GM12878 (cell line): ENCODE measurements around the gene MYO1E. TPM values are rescaled to one million over a fixed set of nuclear protein-coding genes. Genes with fewer than 3 reads are reported as not detected.
A peak's percentile ranks its signal among the peaks of the same experiment; 100 is the strongest.

Source experiments
- ATAC-seq: fragments of 200-7000 bp; cut with Tn5 transposase; 3 replicates; pipeline ENCODE4 v1.9.1; 2020; ENCODE audit warnings: mild to moderate bottlenecking, moderate library complexity
- BruUV-seq: library from RNA; stranded (reverse); fragments of 400-500 nt; replicated peaks from 2 replicates; lab custom pipeline; 2021; lab: Mats Ljungman, UMichigan
- CTCF ChIA-PET: fragments of 300-600 bp; sonication (Branson Sonifier 250); formaldehyde crosslinking; extraction: SDS; loops from one replicate; lab custom pipeline; 2021; ENCODE audit warnings: inconsistent platforms; lab: Yijun Ruan, JAX
- POLR2A ChIA-PET: fragments of 350-600 bp; formaldehyde crosslinking; extraction: SDS; loops from one replicate; lab custom pipeline; 2021; ENCODE audit warnings: inconsistent platforms; lab: Charles Lee
- RAD21 ChIA-PET: fragments of 300-600 bp; sonication (Branson Sonifier 250); formaldehyde crosslinking; loops from one replicate; lab custom pipeline; 2023; ENCODE audit warnings: antibody characterized with exemption; ENCODE audit not compliant: unreplicated experiment; lab: Charles Lee
- SMC1A ChIA-PET: fragments of 300-600 bp; sonication (Branson Sonifier 250); formaldehyde crosslinking; loops from one replicate; lab custom pipeline; 2023; ENCODE audit not compliant: unreplicated experiment, uncharacterized antibody; lab: Charles Lee
- DNase-seq: peaks from one replicate; pipeline ENCODE4 v3.0.0-alpha.2; 2011; ENCODE audit warnings: low read depth, low spot score
- FAIRE-seq: peaks from 3 replicates; lab custom pipeline; 2011; peaks lifted over from hg19 to GRCh38; lab: Jason Lieb, UNC
- H2AFZ ChIP-seq: 2 replicates; pipeline ENCODE4 v1.6.0; 2011; ENCODE audit warnings: low read depth, low read length, control low read depth; ENCODE audit not compliant: control insufficient read depth
- H3K27ac ChIP-seq: 2 replicates; pipeline ENCODE4 v1.5.1; 2011; ENCODE audit warnings: control low read depth; ENCODE audit not compliant: control insufficient read depth, insufficient read depth
- H3K27me3 ChIP-seq, 2 experiments: replicated peaks in 1 of 2; 2 replicates each; pipeline versions ENCODE4 v1.6.0 to v1.6.1; 2011; ENCODE audit warnings: low read length in 1 of 2; ENCODE audit not compliant: control insufficient read depth in 2 of 2, insufficient read depth in 2 of 2
- H3K36me3 ChIP-seq, 2 experiments: 2 replicates each; pipeline ENCODE4 v1.5.1; 2011; ENCODE audit warnings: low read length in 1 of 2; ENCODE audit not compliant: control insufficient read depth in 2 of 2, insufficient read depth in 2 of 2
- H3K4me1 ChIP-seq: 2 replicates; pipeline ENCODE4 v1.6.1; 2011; ENCODE audit warnings: mild to moderate bottlenecking, low read length, moderate library complexity, mixed read lengths; ENCODE audit not compliant: control insufficient read depth, insufficient read depth
- H3K4me2 ChIP-seq: 2 replicates; pipeline ENCODE4 v1.6.0; 2011; ENCODE audit warnings: control low read depth; ENCODE audit not compliant: control insufficient read depth, insufficient read depth
- H3K4me3 ChIP-seq: fragments of 200-600 bp; sonication (generic); 2 replicates; pipeline ENCODE4 v1.5.1; 2016
- H3K79me2 ChIP-seq: 2 replicates; pipeline ENCODE4 v1.6.0; 2011; ENCODE audit warnings: low read length; ENCODE audit not compliant: control insufficient read depth, insufficient read depth
- H3K9ac ChIP-seq: 2 replicates; pipeline ENCODE4 v1.8.0; 2011; ENCODE audit warnings: low read length, control low read depth, mixed read lengths; ENCODE audit not compliant: control insufficient read depth, insufficient read depth
- H3K9me3 ChIP-seq: replicated peaks from 3 replicates; pipeline ENCODE4 v1.5.1; 2011; ENCODE audit warnings: mild to moderate bottlenecking, low read length; ENCODE audit not compliant: control insufficient read depth, insufficient read depth
- H4K20me1 ChIP-seq: 2 replicates; pipeline ENCODE4 v1.6.0; 2011; ENCODE audit not compliant: control insufficient read depth, insufficient read depth
- ATF7 ChIP-seq: fragments of 450-650 bp; IDR thresholded peaks from 2 replicates; pipeline ENCODE4 v1.6.1; 2016; ENCODE audit warnings: low read depth, mild to moderate bottlenecking
- GABPA ChIP-seq: IDR thresholded peaks from 2 replicates; pipeline ENCODE4 v1.6.1; 2014; ENCODE audit warnings: antibody characterized with exemption, low read depth, mild to moderate bottlenecking, inconsistent platforms
- LARP7 ChIP-seq: fragments of 450-650 bp; IDR thresholded peaks from 2 replicates; pipeline ENCODE4 v1.6.1; 2017; ENCODE audit warnings: mild to moderate bottlenecking
- MAX ChIP-seq: IDR thresholded peaks from 2 replicates; pipeline ENCODE4 v1.6.1; 2012; ENCODE audit warnings: low read depth, low read length, improper control_type of control experiment
- MLLT1 ChIP-seq: fragments of 450-650 bp; IDR thresholded peaks from 2 replicates; pipeline ENCODE4 v1.6.1; 2016; ENCODE audit warnings: mild to moderate bottlenecking
- MTA3 ChIP-seq: IDR thresholded peaks from 2 replicates; pipeline ENCODE4 v1.6.1; 2012; ENCODE audit warnings: low read length, inconsistent platforms, borderline replicate concordance
- NBN ChIP-seq: fragments of 450-650 bp; IDR thresholded peaks from 2 replicates; pipeline ENCODE4 v1.6.1; 2016
- PRDM15 ChIP-seq: fragments of 450-650 bp; formaldehyde crosslinking; IDR thresholded peaks from 2 replicates; pipeline ENCODE4 v1.4.0; 2020; ENCODE audit warnings: mild to moderate bottlenecking, moderate library complexity
- SIN3A ChIP-seq: IDR thresholded peaks from 2 replicates; pipeline ENCODE4 v1.6.1; 2012; ENCODE audit warnings: low read depth, low read length, improper control_type of control experiment
- SMAD5 ChIP-seq: IDR thresholded peaks from 2 replicates; pipeline ENCODE4 v1.6.1; 2016; ENCODE audit warnings: antibody characterized with exemption, low read depth
- SMC3 ChIP-seq: IDR thresholded peaks from 2 replicates; pipeline ENCODE4 v1.6.1; 2011; ENCODE audit warnings: low read length, improper control_type of control experiment, borderline replicate concordance
- STAT3 ChIP-seq: IDR thresholded peaks from 2 replicates; pipeline ENCODE4 v1.6.1; 2011; ENCODE audit warnings: low read depth, low read length, improper control_type of control experiment
- YBX1 ChIP-seq: fragments of 450-650 bp; IDR thresholded peaks from 2 replicates; pipeline ENCODE4 v1.6.1; 2016; ENCODE audit warnings: antibody characterized with exemption
- ZNF24 ChIP-seq: fragments of 450-650 bp; IDR thresholded peaks from 2 replicates; pipeline ENCODE4 v1.6.1; 2017; ENCODE audit warnings: antibody characterized with exemption, mild to moderate bottlenecking
- in situ Hi-C: fragments of 300-500 bp; cut with MboI; formaldehyde crosslinking; loops from 9 replicates; pipeline ENCODE4 v1.14.3; 2018; ENCODE audit warnings: mixed read lengths
- intact Hi-C: fragments of 100-400 bp; cut with micrococcal nuclease; formaldehyde crosslinking; loops from one replicate; pipeline ENCODE4 v1.14.2; 2022; ENCODE audit not compliant: unreplicated experiment
- polyA plus RNA-seq, 11 experiments: library from polyadenylated mRNA; depleted of rRNA in 4 of 11; unstranded in 6 of 11; stranded (reverse) in 5 of 11; fragments of >200 nt; fragmentation: Nextera tagmentation in 4 of 11; fragmentation: Illumina TruSeq in 1 of 11; extraction: Ambion mirVana in 4 of 11; extraction: Trizol in 1 of 11; gene quantifications; 1 replicate in 1 of 11; 2 replicates in 10 of 11; pipeline versions ENCODE4 v1.2.1 to v1.2.3, GENCODE V29; 2011 to 2016; ENCODE audit warnings: inconsistent platforms in 2 of 11, missing spikeins in 2 of 11, low read depth in 1 of 11
- total RNA-seq, 4 experiments: library from RNA; depleted of rRNA in 3 of 4; stranded (reverse); fragments of >200 nt in 3 of 4; fragmentation: Illumina TruSeq in 1 of 4; extraction: Trizol in 1 of 4; gene quantifications; 2 replicates each; pipeline versions ENCODE4 v1.2.1 to v1.2.3, GENCODE V29; 2013 to 2021
- TF ChIP-seq, protein P1 (sequence below): fragments of 450-650 bp; conservative IDR thresholded peaks from 2 replicates; pipeline ENCODE4 v1.6.1; 2017; ENCODE audit warnings: mild to moderate bottlenecking, moderate library complexity
- TF ChIP-seq, protein P2 (sequence below): fragments of 450-650 bp; IDR thresholded peaks from 2 replicates; pipeline ENCODE4 v1.6.1; 2017; ENCODE audit warnings: mild to moderate bottlenecking

Gene MYO1E
- total and polyA plus RNA-seq, 10 of the 15 experiments (the other 5 are each of a cell fraction or from before 2014, with no cell fraction given), result 10.3 to 266 (median 64.9) TPM

- in situ Hi-C loops, result no loop called here
- Histone ChIP-seq H3K9ac (no peak overlapping the region), H3K36me3 (peaks cover 2 to 5% of the 10 kb centered on the region in 2 experiments; a peak in 2 of 4 replicates), H3K27ac (peak overlapping the region; percentile 81; the same call in 1 of the 2 replicates), H3K4me2 (peak overlapping the region; percentile 87), H3K9me3 (no peaks in the 10 kb centered on the region), H3K79me2 (peaks cover 88% of the 10 kb centered on the region), H3K27me3 (no peaks in the 10 kb centered on the region), H3K4me1 (peaks cover 41% of the 10 kb centered on the region), H2AFZ (no peak overlapping the region), H3K4me3 (0 out of 2 replicates have a peak overlapping the region, but pooled peaks have one; percentile 10), H4K20me1 (no peaks in the 10 kb centered on the region)
- BruUV-seq, result no TSS peak
- ChIA-PET SMC1A (interaction anchor here (0.8 to 7.5 kb wide), 13 partner anchors 10 to 306 kb away, joined by 3 to 41 read pairs (median 4); no protein-coding TSS in a partner anchor), RAD21 (interaction anchor here (0.6 to 4.1 kb wide), 14 partner anchors 9 to 151 kb away, joined by 3 to 46 read pairs (median 4); no protein-coding TSS in a partner anchor), CTCF (interaction anchor here (0.9 to 4.0 kb wide), 10 partner anchors 10 to 239 kb away, joined by 3 to 33 read pairs (median 4); no protein-coding TSS in a partner anchor), POLR2A (interaction anchor here (1.1 kb wide), 2 partner anchors 38 to 121 kb away, joined by 3 read pairs; no protein-coding TSS in a partner anchor)
- FAIRE-seq (peak; percentile 23), ATAC-seq (0 out of 3 replicates have a peak, but pooled peaks have one; percentile 31), DNase-seq (no peak)
- intact Hi-C loops, result no loop called here
- TF ChIP-seq NBN (no peak), LARP7 (no peak), YBX1 (no peak), SIN3A (no peak), ZNF24 (no peak), MLLT1 (no peak), GABPA (no peak), SMC3 (no peak), SMAD5 (no peak), MTA3 (no peak), STAT3 (no peak), MAX (no peak), PRDM15 (CRISPR knock-in tag) (no peak), ATF7 (no peak)
- TF ChIP-seq, protein P1, sequence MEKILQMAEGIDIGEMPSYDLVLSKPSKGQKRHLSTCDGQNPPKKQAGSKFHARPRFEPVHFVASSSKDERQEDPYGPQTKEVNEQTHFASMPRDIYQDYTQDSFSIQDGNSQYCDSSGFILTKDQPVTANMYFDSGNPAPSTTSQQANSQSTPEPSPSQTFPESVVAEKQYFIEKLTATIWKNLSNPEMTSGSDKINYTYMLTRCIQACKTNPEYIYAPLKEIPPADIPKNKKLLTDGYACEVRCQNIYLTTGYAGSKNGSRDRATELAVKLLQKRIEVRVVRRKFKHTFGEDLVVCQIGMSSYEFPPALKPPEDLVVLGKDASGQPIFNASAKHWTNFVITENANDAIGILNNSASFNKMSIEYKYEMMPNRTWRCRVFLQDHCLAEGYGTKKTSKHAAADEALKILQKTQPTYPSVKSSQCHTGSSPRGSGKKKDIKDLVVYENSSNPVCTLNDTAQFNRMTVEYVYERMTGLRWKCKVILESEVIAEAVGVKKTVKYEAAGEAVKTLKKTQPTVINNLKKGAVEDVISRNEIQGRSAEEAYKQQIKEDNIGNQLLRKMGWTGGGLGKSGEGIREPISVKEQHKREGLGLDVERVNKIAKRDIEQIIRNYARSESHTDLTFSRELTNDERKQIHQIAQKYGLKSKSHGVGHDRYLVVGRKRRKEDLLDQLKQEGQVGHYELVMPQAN, result no peak
- TF ChIP-seq, protein P2, sequence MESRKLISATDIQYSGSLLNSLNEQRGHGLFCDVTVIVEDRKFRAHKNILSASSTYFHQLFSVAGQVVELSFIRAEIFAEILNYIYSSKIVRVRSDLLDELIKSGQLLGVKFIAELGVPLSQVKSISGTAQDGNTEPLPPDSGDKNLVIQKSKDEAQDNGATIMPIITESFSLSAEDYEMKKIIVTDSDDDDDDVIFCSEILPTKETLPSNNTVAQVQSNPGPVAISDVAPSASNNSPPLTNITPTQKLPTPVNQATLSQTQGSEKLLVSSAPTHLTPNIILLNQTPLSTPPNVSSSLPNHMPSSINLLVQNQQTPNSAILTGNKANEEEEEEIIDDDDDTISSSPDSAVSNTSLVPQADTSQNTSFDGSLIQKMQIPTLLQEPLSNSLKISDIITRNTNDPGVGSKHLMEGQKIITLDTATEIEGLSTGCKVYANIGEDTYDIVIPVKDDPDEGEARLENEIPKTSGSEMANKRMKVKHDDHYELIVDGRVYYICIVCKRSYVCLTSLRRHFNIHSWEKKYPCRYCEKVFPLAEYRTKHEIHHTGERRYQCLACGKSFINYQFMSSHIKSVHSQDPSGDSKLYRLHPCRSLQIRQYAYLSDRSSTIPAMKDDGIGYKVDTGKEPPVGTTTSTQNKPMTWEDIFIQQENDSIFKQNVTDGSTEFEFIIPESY, result no peak
Observed at GRCh38 chr15:59289574-59289973, 83.1 kb downstream of the MYO1E start.
